ENCODE measurements around the gene FBXL15.

Gene FBXL15

DNA sequence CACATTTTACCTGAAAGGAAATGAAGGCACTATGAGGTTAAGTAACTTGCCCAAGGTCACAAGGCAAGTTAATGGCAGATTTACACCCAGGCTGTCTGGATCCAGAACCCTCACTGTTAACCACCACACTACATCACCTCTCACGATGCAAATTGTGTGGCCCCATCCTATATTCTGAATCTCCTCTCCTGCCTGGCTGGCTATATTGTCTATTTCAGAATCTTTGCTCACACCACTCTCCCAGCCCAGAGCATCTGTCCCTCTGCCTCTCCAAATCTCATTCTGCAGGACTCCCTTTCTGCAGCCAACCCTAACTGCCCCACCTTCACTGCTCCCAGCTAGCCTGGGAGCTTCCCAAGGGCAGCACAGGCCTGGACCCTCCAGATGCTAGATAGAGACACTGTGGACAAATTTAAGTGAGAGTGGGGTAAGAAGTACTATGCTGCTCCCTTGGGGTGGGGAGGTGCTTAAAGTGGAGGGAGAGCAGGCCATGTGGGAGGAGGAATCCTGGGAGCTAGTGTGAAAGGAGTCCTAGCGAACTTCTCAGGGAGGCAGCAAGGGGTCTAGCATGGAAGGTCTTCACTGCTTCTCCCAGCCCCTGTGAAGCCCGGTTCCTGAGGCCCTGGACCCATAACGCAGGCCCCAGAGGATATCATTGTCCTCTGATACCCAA lies 11.0 kb downstream of the FBXL15 start:
- Histone ChIP-seq H3K79me2 (ENCODE audit: control insufficient read depth, low read length) (peaks cover 16% of the 10 kb centered on the region), H3K36me3 (ENCODE audit: control insufficient read depth, low read length) (peaks cover 8% of the 10 kb centered on the region), H3F3A (ENCODE audit: control insufficient read depth, insufficient read depth) (no peaks in the 10 kb centered on the region), H3K27ac (ENCODE audit: low read depth, low read length) (peak overlapping the region; percentile 52), H3K4me2 (ENCODE audit: low read length) (peak overlapping the region; percentile 80), H3K9me2 (replicated peaks; ENCODE audit: control insufficient read depth, low read length) (no peaks in the 10 kb centered on the region), H3K9me3 (ENCODE audit: control insufficient read depth, insufficient read depth, low read length) (no peaks in the 10 kb centered on the region), H3K4me1 (ENCODE audit: control insufficient read depth, low read length) (peaks cover 16% of the 10 kb centered on the region), H4K20me1 (ENCODE audit: control insufficient read depth, insufficient read depth, low read depth, low read length) (no peaks in the 10 kb centered on the region), H3K27me3 (ENCODE audit: control insufficient read depth, low read length) (peaks cover 15% of the 10 kb centered on the region), H3K4me3 (ENCODE audit: low read length) (peak overlapping the region; percentile 90)
- TF ChIP-seq, protein P1, sequence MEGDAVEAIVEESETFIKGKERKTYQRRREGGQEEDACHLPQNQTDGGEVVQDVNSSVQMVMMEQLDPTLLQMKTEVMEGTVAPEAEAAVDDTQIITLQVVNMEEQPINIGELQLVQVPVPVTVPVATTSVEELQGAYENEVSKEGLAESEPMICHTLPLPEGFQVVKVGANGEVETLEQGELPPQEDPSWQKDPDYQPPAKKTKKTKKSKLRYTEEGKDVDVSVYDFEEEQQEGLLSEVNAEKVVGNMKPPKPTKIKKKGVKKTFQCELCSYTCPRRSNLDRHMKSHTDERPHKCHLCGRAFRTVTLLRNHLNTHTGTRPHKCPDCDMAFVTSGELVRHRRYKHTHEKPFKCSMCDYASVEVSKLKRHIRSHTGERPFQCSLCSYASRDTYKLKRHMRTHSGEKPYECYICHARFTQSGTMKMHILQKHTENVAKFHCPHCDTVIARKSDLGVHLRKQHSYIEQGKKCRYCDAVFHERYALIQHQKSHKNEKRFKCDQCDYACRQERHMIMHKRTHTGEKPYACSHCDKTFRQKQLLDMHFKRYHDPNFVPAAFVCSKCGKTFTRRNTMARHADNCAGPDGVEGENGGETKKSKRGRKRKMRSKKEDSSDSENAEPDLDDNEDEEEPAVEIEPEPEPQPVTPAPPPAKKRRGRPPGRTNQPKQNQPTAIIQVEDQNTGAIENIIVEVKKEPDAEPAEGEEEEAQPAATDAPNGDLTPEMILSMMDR (IDR thresholded peaks at IDR 0.05; ENCODE audit: low read depth, low read length, poor library complexity, severe bottlenecking): no peak
- no peak for TF ChIP-seq EZH2phosphoT487 (IDR thresholded peaks at IDR 0.05; ENCODE audit: borderline replicate concordance, low read length)

DNA sequence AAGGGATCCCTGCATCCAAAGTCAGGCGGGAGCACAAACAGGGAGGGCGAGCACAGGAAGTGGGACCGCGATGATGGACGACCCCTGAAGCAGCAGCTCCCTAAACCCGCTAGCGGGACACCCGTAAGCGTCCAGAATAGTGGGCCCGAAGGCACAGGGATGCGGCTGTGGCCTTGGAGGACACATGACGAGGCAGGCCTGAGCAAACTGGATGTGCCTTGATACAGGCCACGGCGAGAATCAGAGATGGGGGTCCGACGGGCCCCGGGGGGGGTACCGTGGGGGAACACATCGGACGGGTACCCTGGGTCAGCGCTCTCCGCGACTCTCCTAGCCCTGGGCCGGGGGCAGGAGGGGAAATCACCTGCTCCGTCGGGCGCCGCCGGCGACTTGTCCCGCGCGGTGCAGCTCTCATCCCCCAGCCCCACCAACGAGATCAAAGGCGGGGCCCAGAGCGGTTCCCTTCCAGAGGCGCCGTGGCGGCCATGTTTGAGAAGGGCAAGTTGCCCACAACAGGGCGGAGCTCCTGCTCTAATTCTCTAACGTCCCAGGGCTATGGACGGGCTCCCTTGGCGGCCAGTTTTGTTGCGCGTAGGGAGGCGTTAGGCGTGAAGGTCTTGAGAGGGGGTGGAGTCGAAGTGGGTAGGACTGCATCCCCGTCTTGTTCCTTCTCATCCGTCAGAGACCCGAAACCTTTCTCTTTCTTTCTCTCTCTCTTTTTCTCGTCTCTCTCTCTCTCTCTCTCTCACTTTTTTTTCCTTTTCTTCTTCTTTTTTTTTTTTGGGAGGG lies 11.7 kb downstream of the FBXL15 start, which contains the start of gene CUEDC2:
Gene CUEDC2, minus strand, starts transcription at position 413 of the 789 bp plus-strand sequence. CDS start 7,386 bp downstream, outside the sequence.
- Histone ChIP-seq H3K79me2 (ENCODE audit: control insufficient read depth, low read length) (peaks cover 16% of the 10 kb centered on the region), H4K20me1 (ENCODE audit: control insufficient read depth, insufficient read depth, low read depth, low read length) (no peaks in the 10 kb centered on the region), H3K27me3 (ENCODE audit: control insufficient read depth, low read length) (peaks cover 15% of the 10 kb centered on the region), H3F3A (ENCODE audit: control insufficient read depth, insufficient read depth) (no peaks in the 10 kb centered on the region), H3K4me2 (ENCODE audit: low read length) (peak within 1 kb of the TSS; percentile 80), H3K27ac (ENCODE audit: low read depth, low read length) (peak within 1 kb of the TSS; percentile 52), H3K9me2 (replicated peaks; ENCODE audit: control insufficient read depth, low read length) (no peaks in the 10 kb centered on the region), H3K4me1 (ENCODE audit: control insufficient read depth, low read length) (peaks cover 16% of the 10 kb centered on the region), H3K4me3 (ENCODE audit: low read length) (peak within 1 kb of the TSS; percentile 90), H3K36me3 (ENCODE audit: control insufficient read depth, low read length) (peaks cover 8% of the 10 kb centered on the region), H3K9me3 (ENCODE audit: control insufficient read depth, insufficient read depth, low read length) (no peaks in the 10 kb centered on the region)
- TF ChIP-seq, protein P1 (IDR thresholded peaks at IDR 0.05; ENCODE audit: low read depth, low read length, poor library complexity, severe bottlenecking): peak; percentile 35
- no peak for TF ChIP-seq EZH2phosphoT487 (IDR thresholded peaks at IDR 0.05; ENCODE audit: borderline replicate concordance, low read length)

DNA sequence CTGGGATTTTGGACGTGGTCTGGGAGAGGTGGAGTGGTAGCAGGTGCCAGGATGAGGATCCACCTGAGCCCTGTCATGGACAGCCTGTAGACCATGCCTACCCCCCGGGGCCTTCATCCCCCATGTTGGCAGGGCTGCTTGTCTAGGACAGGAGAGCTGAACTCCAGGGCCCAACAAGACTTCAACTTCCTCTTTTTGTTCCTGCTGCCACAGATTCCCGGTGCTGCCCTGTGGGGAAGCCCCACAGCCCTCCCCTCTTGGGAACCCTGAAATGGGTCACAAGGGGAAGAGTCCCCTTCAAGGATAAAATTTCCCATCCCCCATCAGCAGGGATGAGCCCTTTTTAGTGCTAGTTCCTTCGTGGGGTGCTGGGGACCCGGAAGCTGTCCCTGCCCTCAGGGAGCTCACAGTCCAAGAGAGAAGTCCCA lies 13.0 kb downstream of the FBXL15 start:
- Histone ChIP-seq H3K27ac (ENCODE audit: low read depth, low read length) (no peak overlapping the region), H3K9me3 (ENCODE audit: control insufficient read depth, insufficient read depth, low read length) (no peaks in the 10 kb centered on the region), H3K4me2 (ENCODE audit: low read length) (0 out of 2 replicates have a peak overlapping the region, but pooled peaks have one; percentile 80), H3F3A (ENCODE audit: control insufficient read depth, insufficient read depth) (no peaks in the 10 kb centered on the region), H3K4me1 (ENCODE audit: control insufficient read depth, low read length) (peaks cover 16% of the 10 kb centered on the region), H3K4me3 (ENCODE audit: low read length) (no peak overlapping the region), H3K27me3 (ENCODE audit: control insufficient read depth, low read length) (peaks cover 15% of the 10 kb centered on the region), H3K36me3 (ENCODE audit: control insufficient read depth, low read length) (peaks cover 8% of the 10 kb centered on the region), H3K9me2 (replicated peaks; ENCODE audit: control insufficient read depth, low read length) (no peaks in the 10 kb centered on the region), H3K79me2 (ENCODE audit: control insufficient read depth, low read length) (peaks cover 16% of the 10 kb centered on the region), H4K20me1 (ENCODE audit: control insufficient read depth, insufficient read depth, low read depth, low read length) (no peaks in the 10 kb centered on the region)
- TF ChIP-seq, protein P1 (IDR thresholded peaks at IDR 0.05; ENCODE audit: low read depth, low read length, poor library complexity, severe bottlenecking): no peak
- TF ChIP-seq EZH2phosphoT487 (IDR thresholded peaks at IDR 0.05; ENCODE audit: borderline replicate concordance, low read length): no peak
